IPS-15b (cell line): ENCODE measurements around the gene PRKN.

Source experiments
- H3K27me3 ChIP-seq: one replicate; pipeline ENCODE4 v1.6.1; 2013; ENCODE audit warnings: low read length; ENCODE audit not compliant: control insufficient read depth, insufficient read depth
- H3K36me3 ChIP-seq: one replicate; pipeline ENCODE4 v1.6.1; 2013; ENCODE audit warnings: low read length; ENCODE audit not compliant: control insufficient read depth, insufficient read depth
- H3K4me1 ChIP-seq: one replicate; pipeline ENCODE4 v1.6.1; 2013; ENCODE audit warnings: mild to moderate bottlenecking, low read length; ENCODE audit not compliant: control insufficient read depth, insufficient read depth
- H3K4me3 ChIP-seq: one replicate; pipeline ENCODE4 v1.5.1; 2013; ENCODE audit warnings: low read depth, low read length
- H3K9ac ChIP-seq: one replicate; pipeline ENCODE4 v1.6.1; 2013; ENCODE audit warnings: low read depth, mild to moderate bottlenecking, low read length
- H3K9me3 ChIP-seq: one replicate; pipeline ENCODE4 v1.6.1; 2013; ENCODE audit warnings: mild to moderate bottlenecking, low read length; ENCODE audit not compliant: control insufficient read depth, insufficient read depth

PRKN gene

GRCh38 chr6:161480421-161481155 lies 1247.0 kb downstream of the PRKN start:
- H3K9me3 ChIP-seq = no peaks in the 10 kb centered on the region
- H3K4me3 ChIP-seq = no peak overlapping the region
- no peaks in the 10 kb centered on the region for H3K27me3 ChIP-seq
- H3K9ac ChIP-seq = no peak overlapping the region
- peaks cover 5% of the 10 kb centered on the region for H3K4me1 ChIP-seq
- no peaks in the 10 kb centered on the region for H3K36me3 ChIP-seq

- Histone ChIP-seq H3K36me3 (no peaks in the 10 kb centered on the region), H3K4me1 (peaks cover 5% of the 10 kb centered on the region), H3K9ac (no peak overlapping the region), H3K27me3 (no peaks in the 10 kb centered on the region), H3K9me3 (no peaks in the 10 kb centered on the region), H3K4me3 (no peak overlapping the region)
Measured at GRCh38 chr6:161479376-161479775, 1248.2 kb downstream of the PRKN start.

- Histone ChIP-seq H3K4me3 (no peak overlapping the region), H3K36me3 (no peaks in the 10 kb centered on the region), H3K27me3 (no peaks in the 10 kb centered on the region), H3K4me1 (peaks cover 4% of the 10 kb centered on the region), H3K9ac (no peak overlapping the region), H3K9me3 (no peaks in the 10 kb centered on the region)
Measured at GRCh38 chr6:161477876-161478425, 1249.6 kb downstream of the PRKN start.

GRCh38 chr6:161476711-161477110 lies 1250.9 kb downstream of the PRKN start:
- Histone ChIP-seq H3K9me3 (no peaks in the 10 kb centered on the region), H3K9ac (no peak overlapping the region), H3K4me1 (no peaks in the 10 kb centered on the region), H3K27me3 (no peaks in the 10 kb centered on the region), H3K4me3 (no peak overlapping the region), H3K36me3 (no peaks in the 10 kb centered on the region)

GRCh38 chr6:161465403-161465802 lies 1262.2 kb downstream of the PRKN start:
- Histone ChIP-seq H3K27me3 (no peaks in the 10 kb centered on the region), H3K4me3 (no peak overlapping the region), H3K4me1 (no peaks in the 10 kb centered on the region), H3K9me3 (no peaks in the 10 kb centered on the region), H3K36me3 (no peaks in the 10 kb centered on the region), H3K9ac (no peak overlapping the region)

GRCh38 chr6:161463071-161463470 lies 1264.5 kb downstream of the PRKN start:
- no peaks in the 10 kb centered on the region for H3K9me3 ChIP-seq
- H3K4me1 ChIP-seq = no peaks in the 10 kb centered on the region
- H3K27me3 ChIP-seq = no peaks in the 10 kb centered on the region

GRCh38 chr6:161462148-161462547 lies 1265.4 kb downstream of the PRKN start:
- H3K9me3 ChIP-seq = no peaks in the 10 kb centered on the region
- H3K27me3 ChIP-seq = no peaks in the 10 kb centered on the region
- H3K9ac ChIP-seq = no peak overlapping the region
- no peaks in the 10 kb centered on the region for H3K4me1 ChIP-seq
- H3K36me3 ChIP-seq = no peaks in the 10 kb centered on the region
- H3K4me3 ChIP-seq = no peak overlapping the region

More at GRCh38 chr6:161463071-161463470, 1264.5 kb downstream of the PRKN start:
- Histone ChIP-seq H3K4me3 (no peak overlapping the region), H3K36me3 (no peaks in the 10 kb centered on the region), H3K9ac (no peak overlapping the region)

GRCh38 chr6:161459008-161459615 lies 1268.5 kb downstream of the PRKN start:
- H3K9me3 ChIP-seq = no peaks in the 10 kb centered on the region
- no peaks in the 10 kb centered on the region for H3K4me1 ChIP-seq
- H3K36me3 ChIP-seq = no peaks in the 10 kb centered on the region
- H3K4me3 ChIP-seq = no peak overlapping the region
- H3K27me3 ChIP-seq = no peaks in the 10 kb centered on the region
- H3K9ac ChIP-seq = no peak overlapping the region

GRCh38 chr6:161458201-161458951 lies 1269.2 kb downstream of the PRKN start:
- no peaks in the 10 kb centered on the region for H3K9me3 ChIP-seq
- no peaks in the 10 kb centered on the region for H3K4me1 ChIP-seq
- no peaks in the 10 kb centered on the region for H3K27me3 ChIP-seq
- no peak overlapping the region for H3K4me3 ChIP-seq
- H3K9ac ChIP-seq = no peak overlapping the region
- no peaks in the 10 kb centered on the region for H3K36me3 ChIP-seq

GRCh38 chr6:161455848-161456247 lies 1271.7 kb downstream of the PRKN start:
- H3K27me3 ChIP-seq = no peaks in the 10 kb centered on the region
- H3K36me3 ChIP-seq = no peaks in the 10 kb centered on the region
- H3K9ac ChIP-seq = no peak overlapping the region
- no peak overlapping the region for H3K4me3 ChIP-seq
- H3K9me3 ChIP-seq = no peaks in the 10 kb centered on the region
- no peaks in the 10 kb centered on the region for H3K4me1 ChIP-seq

- no peaks in the 10 kb centered on the region for H3K9me3 ChIP-seq
- no peak overlapping the region for H3K9ac ChIP-seq
- no peaks in the 10 kb centered on the region for H3K27me3 ChIP-seq
- no peaks in the 10 kb centered on the region for H3K36me3 ChIP-seq
- no peak overlapping the region for H3K4me3 ChIP-seq
- H3K4me1 ChIP-seq = no peaks in the 10 kb centered on the region
Measured at GRCh38 chr6:161453558-161453957, 1274.0 kb downstream of the PRKN start.
